ENCODE measurements around the gene PIGA.
"Not testable (repeated sequence)": the region's sequence is repeated elsewhere in the genome, so short reads cannot be mapped to it uniquely, and the experiment has no call there.

The PIGA gene

DNA sequence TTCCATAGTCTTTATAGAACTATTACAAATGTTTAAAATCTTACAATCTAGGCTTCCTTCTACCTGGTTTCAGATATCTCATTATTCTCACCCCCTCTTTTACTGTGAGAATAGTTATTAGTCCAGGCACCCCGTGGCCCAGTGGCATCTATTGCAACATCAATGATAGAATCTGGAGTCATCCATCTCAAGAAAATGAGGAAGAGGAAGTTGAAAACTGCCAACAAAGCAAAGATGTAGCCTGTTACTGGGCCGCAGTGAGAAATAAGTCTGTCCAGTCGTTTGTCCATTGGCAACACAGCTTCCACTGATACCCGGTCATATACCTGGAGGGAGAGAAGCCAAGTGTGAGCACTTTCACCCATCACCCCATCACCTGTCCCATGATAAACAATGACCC is 13.9 kb downstream of the PIGA start:
- no peak for DNase-seq (ENCODE audit: low read depth in 2 of 2)

DNA sequence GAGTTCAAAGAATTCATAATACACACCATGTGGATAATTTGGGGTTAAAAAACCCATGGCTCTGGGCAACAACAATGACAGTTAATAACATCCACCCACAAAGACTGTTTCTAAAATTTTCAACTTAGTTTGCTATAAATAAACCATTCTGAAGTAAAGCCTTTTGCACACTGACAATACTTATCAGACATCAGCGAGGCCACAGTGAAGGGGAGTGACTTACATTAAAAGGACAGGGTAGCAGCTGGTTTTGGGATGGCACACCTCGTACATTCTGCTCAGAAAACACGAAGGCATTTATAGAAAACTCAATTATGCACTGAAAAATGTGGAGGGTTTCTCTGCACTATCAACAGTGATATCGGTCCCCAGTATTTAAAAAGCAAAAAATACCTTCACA is 15.0 kb downstream of the PIGA start:
- DNase-seq (ENCODE audit: low read depth in 2 of 2): no peak

DNA sequence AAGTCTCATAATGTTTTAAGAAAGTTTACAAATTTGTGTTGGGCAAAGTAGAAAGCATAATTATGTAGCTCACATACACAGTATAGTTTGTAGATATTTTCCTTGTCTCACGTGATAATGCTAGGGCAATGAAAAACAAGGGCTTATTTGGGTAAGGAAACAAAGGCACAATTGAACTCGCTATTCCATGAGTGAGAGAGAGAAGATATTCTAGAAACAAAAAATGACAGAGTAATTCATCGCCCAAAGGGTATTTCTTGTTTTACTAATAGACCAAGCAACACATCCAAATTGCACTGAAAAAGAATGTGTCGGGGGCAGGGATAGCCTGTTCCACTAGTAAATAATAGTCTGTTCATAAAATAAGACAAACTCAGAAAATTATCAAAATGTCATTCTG is 16.2 kb downstream of the PIGA start:
- DNase-seq (ENCODE audit: low read depth in 2 of 2): no peak

DNA sequence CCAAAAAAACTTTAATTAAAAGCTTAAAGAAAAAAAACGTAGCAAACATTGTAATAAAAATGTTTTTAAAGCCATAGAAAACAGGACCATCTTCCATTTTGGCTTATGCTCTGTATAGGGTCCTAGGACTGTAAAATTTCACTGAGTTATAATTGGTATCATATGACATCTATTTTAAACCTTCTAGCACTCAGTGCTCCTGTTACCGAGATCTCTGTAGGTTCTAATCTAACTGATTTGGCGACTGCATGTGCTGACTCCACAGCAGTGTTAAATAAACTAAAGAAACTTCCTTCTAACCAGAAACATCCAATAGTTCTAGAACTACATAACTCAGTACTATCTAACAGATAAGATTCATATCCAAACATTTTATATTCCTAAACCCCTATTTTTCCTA is 19.8 kb downstream of the PIGA start, which contains the start of gene ASB11:
ASB11 (minus strand) TSS at position 132 of the 400 bp plus-strand sequence; CDS start at position 97, 35 bp downstream.
- DNase-seq (ENCODE audit: low read depth in 2 of 2): no peak

DNA sequence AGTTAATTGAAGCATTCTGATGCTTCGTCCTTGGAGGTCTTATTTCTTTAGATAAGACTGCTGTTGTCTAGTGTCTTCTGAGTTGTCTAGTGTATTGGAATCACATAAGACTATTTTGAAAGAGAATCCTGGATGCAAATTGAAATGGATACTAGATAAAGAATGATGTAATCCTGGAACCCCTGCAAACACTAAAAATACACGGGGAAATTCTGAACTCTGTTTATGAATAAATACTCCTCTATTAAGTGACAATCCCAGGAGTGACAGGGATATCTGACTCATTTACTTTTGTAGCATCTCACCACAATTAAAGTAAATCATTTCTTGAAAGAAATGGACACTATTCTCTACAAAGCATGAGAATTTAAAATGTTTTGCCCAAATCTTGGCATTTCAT is 20.9 kb downstream of the PIGA start:
- DNase-seq (ENCODE audit: low read depth in 2 of 2): no peak

DNA sequence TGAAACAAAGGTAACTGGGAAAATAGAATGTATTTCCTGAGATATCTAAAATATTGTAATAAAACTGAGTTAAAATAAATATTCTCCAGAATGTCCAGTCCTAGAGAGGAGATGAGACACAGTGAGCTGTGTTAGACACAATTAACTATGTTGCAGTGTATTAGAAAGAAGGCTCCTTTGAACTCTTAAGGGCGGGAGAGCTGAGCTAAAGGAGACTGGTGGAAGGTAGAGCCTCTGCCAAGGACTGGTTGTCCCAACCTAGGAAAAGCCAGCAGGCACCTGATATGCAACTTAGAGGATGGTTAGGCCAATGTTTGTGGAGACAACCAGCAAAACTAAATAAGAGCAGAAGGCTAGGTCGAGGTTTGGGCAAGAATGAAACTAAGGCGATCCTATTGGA is 24.2 kb downstream of the PIGA start:
- DNase-seq (ENCODE audit: low read depth in 2 of 2): no peak

DNA sequence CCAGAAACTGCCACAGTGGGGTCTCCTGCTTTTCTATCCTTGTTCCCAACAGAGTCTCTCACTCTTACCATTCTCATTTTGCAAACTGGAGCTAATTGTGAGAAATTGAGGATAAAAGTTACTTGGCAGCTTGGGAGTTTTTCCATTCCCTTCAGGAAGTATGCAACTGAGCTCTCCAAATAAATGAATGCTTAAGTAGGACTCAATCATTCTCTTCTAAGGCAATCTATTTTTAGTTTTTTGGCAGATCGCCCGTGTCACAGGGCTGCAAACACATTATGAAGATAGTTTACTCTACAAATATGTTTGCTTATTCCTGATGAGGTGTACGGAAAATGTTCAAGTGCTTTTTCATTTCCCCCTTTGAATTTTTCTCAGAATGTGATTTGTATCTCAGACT is 25.2 kb downstream of the PIGA start:
- no peak for DNase-seq (ENCODE audit: low read depth in 2 of 2)

DNA sequence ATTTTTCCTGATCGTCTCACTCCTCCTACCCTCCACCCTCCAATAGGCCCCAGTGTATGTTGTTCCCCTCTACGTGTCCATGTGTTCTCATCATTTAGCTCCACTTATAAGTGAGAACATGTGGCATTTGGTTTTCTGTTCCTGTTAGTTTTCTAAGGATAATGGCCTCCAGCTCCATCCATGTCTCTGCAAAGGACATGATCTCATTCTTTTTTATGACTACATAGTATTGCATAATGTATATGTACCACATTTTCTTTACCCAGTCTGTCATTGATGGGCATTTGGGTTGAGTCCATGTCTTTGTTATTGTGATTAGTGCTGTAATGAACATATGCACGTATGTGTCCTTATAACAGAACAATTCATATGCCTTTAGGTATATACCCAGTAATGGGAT is 29.4 kb downstream of the PIGA start:
- not testable (repeated sequence) for DNase-seq (ENCODE audit: low read depth in 2 of 2)

DNA sequence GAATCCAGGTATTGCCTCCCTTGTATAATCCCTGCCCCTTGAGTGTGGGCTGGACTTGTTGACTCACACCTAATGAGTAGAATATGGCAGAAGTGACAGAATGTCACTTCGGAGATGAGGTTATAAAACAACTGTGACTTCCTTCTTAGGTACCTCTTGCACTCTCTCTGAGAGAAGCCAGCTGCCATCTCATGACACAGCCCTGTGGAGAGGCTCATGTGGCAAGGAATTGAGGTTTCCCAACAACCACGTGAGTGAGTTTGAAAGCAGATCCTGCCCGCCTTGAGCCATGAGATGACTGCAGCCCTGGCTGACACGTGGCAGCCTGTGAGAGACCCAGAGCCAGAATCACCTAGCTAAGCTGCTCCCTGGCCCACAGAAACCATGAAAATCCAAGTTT is 33.4 kb downstream of the PIGA start:
- no peak for DNase-seq (ENCODE audit: low read depth in 2 of 2)

DNA sequence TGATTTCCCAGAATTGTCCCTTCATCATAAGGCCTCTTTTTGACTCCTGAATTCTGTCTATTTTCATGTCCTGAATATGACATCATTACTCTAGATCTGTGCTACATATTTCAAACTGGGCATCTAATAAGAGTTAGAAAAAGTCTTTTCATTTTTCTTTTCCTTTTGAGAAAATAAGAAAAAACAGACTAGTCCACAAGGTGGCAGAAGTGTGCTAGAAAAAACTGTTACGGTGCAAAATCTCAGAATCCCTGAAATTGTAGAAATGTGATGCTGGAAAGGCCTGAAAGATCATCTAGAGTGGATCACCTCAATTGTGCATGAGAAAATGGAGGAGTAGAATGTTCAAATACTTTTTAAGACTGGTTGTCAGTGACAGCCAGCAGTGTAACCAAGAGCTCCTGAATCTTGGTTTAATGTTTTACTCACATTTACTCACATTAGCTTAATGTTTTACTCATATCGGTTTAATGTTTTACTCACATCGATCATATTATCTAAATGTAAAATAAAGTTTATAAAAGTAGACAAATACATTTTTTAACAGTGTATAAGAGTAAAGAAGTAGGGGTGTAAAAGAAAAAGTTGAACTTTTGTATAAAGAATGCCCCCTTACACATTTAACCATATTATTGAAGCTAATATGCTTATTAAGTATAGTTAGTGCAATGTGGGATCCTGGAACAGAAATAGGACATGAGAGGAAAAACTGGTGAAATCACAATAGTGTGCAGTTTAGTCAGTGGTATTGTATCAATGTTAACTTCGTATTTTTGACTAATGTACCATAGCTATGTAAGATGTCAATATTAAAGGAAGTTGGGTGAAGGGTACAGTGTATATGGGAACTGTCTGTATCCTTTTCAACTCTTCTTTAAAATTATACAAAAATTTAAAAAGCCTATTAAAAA is 35.1 kb downstream of the PIGA start:
- no peak for DNase-seq (ENCODE audit: low read depth in 2 of 2)

DNA sequence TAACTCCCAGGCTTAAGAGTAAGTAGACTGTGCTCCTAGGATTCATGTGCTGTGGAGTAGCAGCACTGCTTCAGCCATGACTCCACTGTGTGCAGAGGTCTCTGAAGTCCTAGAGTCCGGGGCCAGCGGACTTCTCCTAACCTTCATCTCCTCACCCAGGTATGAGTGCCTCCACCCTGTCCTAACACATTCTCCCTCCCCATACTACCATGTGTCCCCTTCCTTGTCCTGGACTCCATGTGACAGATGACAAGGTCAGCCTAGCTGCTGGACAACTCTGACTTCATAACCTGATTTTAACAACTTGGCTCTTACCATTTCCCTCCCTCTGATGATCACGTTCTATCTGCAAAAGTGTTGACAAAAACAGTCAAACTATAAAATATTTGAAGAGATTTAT is 36.5 kb downstream of the PIGA start:
- no peak for DNase-seq (ENCODE audit: low read depth in 2 of 2)

DNA sequence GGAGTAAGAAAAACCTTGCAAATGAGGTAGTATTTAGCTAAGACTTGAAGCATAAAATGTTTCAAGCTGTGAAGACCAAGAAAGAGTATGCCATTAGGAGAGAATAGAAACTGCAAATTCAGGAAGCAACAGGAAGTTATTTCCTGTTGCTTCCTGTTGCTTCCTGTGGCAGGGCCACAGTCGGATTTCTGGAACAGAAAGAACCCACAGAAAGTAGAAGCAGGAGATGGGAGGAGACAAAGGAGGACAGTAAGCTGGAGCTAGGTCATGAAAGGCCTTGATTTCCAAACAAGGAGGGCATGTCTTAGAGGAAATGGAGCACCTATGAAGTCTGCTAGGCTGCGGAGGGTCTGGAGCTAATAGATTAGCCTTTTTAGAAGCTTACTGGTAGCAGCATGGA is 37.1 kb downstream of the PIGA start:
- no peak for DNase-seq (ENCODE audit: low read depth in 2 of 2)

DNA sequence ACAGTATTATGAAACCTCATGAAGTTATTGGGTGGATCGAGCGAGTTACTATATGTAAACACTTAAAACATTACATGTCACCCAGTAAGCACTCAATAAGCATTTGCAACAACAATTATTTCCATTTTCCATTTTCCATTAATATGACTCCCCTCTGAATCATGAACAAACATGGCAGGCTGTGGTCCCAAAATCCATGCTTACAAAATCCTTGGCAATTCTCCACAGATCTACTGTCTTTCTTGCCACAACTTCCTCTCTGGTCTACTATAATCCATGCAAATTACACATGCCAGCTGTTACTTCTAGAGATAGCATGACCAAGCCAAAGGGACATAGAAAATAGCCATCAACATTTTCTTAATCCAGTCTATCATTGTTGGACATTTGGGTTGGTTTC is 41.9 kb downstream of the PIGA start:
- no peak for DNase-seq (ENCODE audit: low read depth in 2 of 2)

DNA sequence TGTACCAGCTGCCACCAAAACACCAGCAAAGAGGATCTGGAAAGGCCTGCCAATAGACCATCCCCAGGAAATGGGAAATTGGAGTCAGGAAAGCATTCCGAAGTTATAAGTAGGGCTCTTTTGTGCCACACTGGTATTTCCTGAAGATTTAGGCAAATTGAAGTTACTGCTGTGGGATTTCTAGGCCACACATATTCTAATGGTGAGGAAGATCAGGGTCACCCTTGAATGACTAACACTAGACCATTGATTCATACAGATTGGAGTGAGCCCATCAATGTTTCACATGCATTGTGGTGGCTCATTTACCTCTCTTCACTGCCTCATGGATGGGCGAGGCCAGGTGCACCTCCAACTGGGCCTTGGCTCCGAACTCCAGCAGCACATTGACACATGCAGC is 42.5 kb downstream of the PIGA start:
- DNase-seq (ENCODE audit: low read depth in 2 of 2): no peak

DNA sequence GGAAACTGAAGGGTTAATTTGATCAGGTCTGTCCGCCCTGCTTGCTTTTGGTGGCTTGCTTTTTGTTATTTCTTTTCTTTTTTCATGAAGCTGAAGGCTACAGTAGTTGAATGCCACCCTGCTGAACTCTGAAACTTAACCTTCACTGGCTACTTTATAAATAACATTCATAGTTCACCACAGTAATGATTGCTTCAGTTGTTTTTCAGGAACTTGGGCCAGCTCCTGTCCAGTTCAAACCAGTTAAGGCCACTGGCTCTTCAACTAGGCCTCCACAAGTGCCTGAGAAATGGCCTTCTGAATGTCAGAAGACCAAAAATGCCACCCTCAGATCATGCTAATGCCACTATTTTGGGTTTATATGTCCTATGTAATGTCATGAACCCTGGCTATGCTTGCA is 57.7 kb downstream of the PIGA start:
- DNase-seq (ENCODE audit: low read depth in 2 of 2): no peak

DNA sequence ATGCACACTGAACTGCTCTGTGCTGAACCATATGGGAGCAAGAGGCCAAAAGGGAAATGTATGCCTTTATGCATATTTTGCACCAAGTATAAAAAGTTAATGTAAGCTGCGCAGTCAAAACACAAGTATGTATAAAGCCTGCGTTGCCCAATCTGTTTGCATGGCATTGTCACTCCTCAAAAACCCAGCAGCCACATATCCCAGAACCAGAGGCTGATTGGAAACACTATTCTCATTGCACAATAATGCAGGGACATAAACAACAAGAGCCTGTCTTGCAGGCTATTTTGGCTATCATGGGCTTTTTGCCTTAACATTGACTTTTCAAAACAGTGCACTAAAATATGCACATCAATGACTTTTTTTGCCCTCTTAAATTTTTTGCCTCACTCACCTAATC is 60.4 kb downstream of the PIGA start:
- no peak for DNase-seq (ENCODE audit: low read depth in 2 of 2)

DNA sequence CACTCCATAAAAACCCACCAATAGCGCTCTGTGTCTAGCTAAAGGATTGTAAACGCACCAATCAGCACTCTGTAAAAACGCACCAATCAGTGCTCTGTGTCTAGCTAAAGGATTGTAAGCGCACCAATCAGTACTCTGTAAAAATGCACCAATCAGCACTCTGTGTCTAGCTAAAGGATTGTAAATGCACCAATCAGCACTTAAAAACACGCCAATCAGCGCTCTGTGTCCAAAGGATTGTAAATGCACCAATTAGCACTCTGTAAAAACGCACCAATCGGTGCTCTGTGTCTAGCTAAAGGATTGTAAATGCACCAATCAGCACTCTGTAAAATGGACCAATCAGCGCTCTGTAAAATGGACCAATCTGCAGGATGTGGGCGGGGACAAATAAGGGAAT is 62.0 kb downstream of the PIGA start:
- not testable (repeated sequence) for DNase-seq (ENCODE audit: low read depth in 2 of 2)

DNA sequence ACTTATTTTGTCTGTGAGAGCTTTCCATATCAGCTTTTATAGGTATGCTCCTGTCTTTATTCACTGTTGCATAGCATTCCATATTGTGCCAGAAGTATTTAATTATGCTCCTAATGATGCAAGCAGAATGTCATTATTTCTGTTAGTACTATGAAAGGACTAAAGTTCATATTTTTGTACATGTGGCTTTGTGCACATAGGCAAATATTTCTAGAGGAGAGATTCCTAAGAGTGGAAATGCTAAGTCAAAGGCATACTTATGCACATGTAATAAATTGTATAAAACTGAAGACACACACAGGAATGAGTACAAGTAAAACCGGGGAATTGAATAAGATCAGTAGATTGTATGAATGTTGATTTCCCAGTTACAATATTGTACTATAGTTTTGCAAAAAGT is 63.6 kb downstream of the PIGA start:
- no peak for DNase-seq (ENCODE audit: low read depth in 2 of 2)

DNA sequence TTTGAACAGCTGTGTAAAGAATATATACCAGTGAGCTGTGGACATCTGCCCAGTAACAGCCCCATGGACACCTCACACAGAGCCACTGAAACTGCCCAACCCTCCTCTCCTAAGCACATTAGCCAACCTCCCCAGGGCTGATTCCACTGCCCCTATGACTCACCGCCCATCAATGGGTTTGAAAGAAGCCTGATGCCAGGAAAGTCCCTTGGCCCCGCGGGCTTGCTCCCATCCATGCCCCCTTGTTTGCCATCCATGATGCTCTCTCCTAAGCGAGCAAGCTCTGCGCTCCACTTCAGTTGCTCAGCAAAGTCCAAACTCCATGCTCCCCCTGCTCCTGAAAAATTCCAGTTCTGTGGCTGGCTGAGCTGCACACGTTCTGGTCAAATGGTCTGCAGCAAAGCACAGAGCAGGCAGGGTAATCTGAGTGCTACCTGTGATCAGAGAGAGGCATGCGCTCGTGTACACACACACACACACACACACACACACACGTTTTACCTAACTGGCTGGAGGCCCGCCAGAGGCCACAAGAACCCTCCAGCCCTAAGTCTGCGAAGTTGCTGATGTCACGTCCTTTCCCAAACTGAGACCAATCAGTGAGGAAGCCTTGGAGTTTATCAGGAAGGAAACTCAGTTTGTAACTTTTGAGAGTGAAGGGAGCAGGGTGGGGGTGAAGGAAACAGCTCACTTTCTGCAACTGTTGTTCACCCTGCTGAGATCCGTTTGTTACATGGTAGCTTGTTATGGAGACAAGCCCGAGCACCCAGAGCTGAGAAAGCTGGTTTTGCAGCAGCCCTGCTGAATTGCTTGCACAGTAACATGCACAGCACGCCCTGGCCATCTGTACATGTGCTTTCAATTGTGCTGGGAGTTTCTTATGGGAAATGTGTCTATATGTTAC is 65.5 kb downstream of the PIGA start, which contains the start of gene ASB9:
ASB9 (minus strand) TSS at position 466 of the 904 bp plus-strand sequence; CDS start at position 257, 209 bp downstream.
- no peak for DNase-seq (ENCODE audit: low read depth in 2 of 2)

Data from activated CD4-positive, alpha-beta T cell treated with anti-CD3 and anti-CD28 coated beads for 24 hours (primary cell).